HL-60 (cell line): ENCODE data around the gene HDAC8.

Experiments used
- POLR2AphosphoS5 ChIP-seq: IDR thresholded peaks from 2 replicates; pipeline ENCODE4 v1.6.1; 2012; ENCODE audit warnings: low read depth
- TF ChIP-seq, protein P1 (sequence below): IDR thresholded peaks from one replicate; pipeline ENCODE4 v1.5.1; 2011; ENCODE audit warnings: low read length, control low read depth, inconsistent platforms; ENCODE audit not compliant: insufficient read depth
- TF ChIP-seq, protein P2 (sequence below): IDR thresholded peaks from 2 replicates; pipeline ENCODE4 v1.6.1; 2012; ENCODE audit warnings: low read depth; ENCODE audit not compliant: insufficient replicate concordance

DNA sequence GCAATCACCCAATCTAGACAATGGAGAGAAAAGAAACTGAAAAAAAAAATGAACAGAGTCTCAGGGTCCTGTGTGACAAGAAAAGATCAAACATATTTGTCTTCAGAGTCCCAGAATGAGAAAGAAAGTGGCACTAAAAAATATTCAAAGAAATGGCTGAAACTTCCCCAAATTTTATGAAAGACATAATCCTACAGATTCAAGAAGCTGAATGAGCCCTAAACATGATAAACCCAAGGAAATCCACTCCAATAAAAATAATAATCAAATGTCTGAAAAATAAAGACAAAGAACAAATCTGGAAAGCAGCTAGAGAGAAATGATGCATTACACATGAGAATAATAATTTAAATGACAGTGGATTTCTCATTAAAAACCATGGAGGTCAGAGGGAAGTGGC, 136.6 kb downstream of the HDAC8 start:
- TF ChIP-seq, protein P1, sequence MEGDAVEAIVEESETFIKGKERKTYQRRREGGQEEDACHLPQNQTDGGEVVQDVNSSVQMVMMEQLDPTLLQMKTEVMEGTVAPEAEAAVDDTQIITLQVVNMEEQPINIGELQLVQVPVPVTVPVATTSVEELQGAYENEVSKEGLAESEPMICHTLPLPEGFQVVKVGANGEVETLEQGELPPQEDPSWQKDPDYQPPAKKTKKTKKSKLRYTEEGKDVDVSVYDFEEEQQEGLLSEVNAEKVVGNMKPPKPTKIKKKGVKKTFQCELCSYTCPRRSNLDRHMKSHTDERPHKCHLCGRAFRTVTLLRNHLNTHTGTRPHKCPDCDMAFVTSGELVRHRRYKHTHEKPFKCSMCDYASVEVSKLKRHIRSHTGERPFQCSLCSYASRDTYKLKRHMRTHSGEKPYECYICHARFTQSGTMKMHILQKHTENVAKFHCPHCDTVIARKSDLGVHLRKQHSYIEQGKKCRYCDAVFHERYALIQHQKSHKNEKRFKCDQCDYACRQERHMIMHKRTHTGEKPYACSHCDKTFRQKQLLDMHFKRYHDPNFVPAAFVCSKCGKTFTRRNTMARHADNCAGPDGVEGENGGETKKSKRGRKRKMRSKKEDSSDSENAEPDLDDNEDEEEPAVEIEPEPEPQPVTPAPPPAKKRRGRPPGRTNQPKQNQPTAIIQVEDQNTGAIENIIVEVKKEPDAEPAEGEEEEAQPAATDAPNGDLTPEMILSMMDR: no peak
- no peak for TF ChIP-seq POLR2AphosphoS5
- TF ChIP-seq, protein P2, sequence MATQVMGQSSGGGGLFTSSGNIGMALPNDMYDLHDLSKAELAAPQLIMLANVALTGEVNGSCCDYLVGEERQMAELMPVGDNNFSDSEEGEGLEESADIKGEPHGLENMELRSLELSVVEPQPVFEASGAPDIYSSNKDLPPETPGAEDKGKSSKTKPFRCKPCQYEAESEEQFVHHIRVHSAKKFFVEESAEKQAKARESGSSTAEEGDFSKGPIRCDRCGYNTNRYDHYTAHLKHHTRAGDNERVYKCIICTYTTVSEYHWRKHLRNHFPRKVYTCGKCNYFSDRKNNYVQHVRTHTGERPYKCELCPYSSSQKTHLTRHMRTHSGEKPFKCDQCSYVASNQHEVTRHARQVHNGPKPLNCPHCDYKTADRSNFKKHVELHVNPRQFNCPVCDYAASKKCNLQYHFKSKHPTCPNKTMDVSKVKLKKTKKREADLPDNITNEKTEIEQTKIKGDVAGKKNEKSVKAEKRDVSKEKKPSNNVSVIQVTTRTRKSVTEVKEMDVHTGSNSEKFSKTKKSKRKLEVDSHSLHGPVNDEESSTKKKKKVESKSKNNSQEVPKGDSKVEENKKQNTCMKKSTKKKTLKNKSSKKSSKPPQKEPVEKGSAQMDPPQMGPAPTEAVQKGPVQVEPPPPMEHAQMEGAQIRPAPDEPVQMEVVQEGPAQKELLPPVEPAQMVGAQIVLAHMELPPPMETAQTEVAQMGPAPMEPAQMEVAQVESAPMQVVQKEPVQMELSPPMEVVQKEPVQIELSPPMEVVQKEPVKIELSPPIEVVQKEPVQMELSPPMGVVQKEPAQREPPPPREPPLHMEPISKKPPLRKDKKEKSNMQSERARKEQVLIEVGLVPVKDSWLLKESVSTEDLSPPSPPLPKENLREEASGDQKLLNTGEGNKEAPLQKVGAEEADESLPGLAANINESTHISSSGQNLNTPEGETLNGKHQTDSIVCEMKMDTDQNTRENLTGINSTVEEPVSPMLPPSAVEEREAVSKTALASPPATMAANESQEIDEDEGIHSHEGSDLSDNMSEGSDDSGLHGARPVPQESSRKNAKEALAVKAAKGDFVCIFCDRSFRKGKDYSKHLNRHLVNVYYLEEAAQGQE: no peak
